ENCODE results near the gene SLC38A2.

SLC38A2 gene

DNA sequence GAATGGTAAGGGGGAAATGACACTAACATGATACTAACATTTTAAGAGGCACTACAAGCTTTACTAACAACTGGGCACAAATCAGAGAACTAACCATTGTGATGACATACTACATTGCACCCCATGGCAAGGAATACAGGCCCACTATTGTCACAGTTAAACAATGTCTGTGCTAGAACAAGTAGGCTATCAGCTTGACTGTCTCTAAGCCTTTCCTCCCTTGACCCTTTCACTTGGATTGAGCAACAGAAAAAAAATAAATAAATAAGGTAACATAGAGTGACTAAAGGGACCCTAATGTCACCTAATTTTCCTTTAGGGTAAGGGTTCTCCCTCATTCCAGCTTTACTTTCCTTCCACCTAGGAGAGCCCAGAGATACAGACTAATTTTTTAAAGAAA, 4.4 kb downstream of the SLC38A2 start:
- peak overlapping the region in 1 of 7 experiments; percentile 1 for H3K4me3 ChIP-seq (ENCODE audit: control insufficient read depth in 1 of 7, extremely low read depth in 1 of 7, insufficient read depth in 4 of 7, low read depth in 2 of 7, low read length in 6 of 7)
- POLR2A ChIA-PET = no interaction called here

DNA sequence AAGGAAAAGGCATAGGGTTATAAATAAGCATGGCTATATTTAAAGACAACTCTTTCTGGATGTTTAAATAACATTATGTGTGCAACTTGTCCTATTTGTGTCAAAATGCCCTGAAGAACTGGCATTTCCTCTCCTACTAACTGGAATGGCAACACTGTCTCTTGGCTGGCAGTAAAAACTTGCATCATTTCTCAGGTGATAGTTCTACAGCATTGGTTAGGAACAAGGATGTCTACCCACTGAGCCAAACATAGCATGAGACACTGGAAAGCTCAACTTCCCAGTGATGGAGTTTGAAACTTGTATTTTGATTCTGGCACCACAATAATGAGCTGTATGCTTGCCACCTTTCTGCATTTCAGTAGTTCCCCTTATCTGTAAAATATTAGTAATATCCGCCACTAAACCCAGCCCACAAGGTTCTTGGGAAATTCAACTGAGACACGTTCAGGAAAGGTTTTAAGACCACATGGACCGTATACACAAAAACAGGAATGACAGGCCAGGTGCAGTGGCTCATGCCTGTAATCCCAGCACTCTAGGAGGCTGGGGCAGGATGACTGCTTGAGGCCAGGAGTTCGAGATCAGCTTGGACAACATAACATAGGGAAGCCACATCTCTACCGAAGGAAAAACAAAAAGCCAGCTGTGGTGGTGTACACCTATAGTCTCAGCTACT, 5.1 kb downstream of the SLC38A2 start:
- H3K27ac ChIP-seq (ENCODE audit: insufficient read depth in 1 of 2, low read depth in 1 of 2, low read length in 2 of 2, poor library complexity in 1 of 2, severe bottlenecking in 2 of 2) = peak overlapping the region in 1 of 2 experiments; percentile 96
- H3K9me3 ChIP-seq (ENCODE audit: control extremely low read depth in 1 of 5, control insufficient read depth in 4 of 5, insufficient read depth in 2 of 5, low read depth in 1 of 5, low read length in 4 of 5) = no peaks in the 10 kb centered on the region
- no peaks in the 10 kb centered on the region for H3K27me3 ChIP-seq (replicated peaks in 2 of 5; ENCODE audit: control insufficient read depth in 4 of 5, insufficient read depth in 5 of 5, low read length in 4 of 5)
- DNase-seq = no peak
- H3K4me1 ChIP-seq (ENCODE audit: control extremely low read depth in 1 of 4, control insufficient read depth in 4 of 4, insufficient read depth in 4 of 4, low read length in 3 of 4) = peaks cover 25 to 44% (median 28%) of the 10 kb centered on the region in 4 experiments
- WGBS (ENCODE audit: insufficient coverage) = 51% methylated on average over 3 of the region's 5 CpGs
- H3K36me3 ChIP-seq (ENCODE audit: control insufficient read depth in 4 of 4, insufficient read depth in 4 of 4, low read length in 3 of 4) = peaks cover 38 to 87% (median 61%) of the 10 kb centered on the region in 4 experiments
- ChIA-PET POLR2A (no interaction called here), CTCF (interaction anchor here (0.7 to 1.4 kb wide), 6 partner anchors 16 to 376 kb away, joined by 3 to 4 read pairs (median 3); no protein-coding TSS in a partner anchor)
- H3K4me3 ChIP-seq (ENCODE audit: control insufficient read depth in 1 of 7, extremely low read depth in 1 of 7, insufficient read depth in 4 of 7, low read depth in 2 of 7, low read length in 6 of 7) = peak overlapping the region in 1 of 7 experiments; percentile 7

More for the DNA sequence above, 4.4 kb downstream of the SLC38A2 start:
- Histone ChIP-seq H3K9me3 (ENCODE audit: control extremely low read depth in 1 of 5, control insufficient read depth in 4 of 5, insufficient read depth in 2 of 5, low read depth in 1 of 5, low read length in 4 of 5) (no peaks in the 10 kb centered on the region), H3K27ac (ENCODE audit: insufficient read depth in 1 of 2, low read depth in 1 of 2, low read length in 2 of 2, poor library complexity in 1 of 2, severe bottlenecking in 2 of 2) (peak overlapping the region in 1 of 2 experiments; percentile 96), H3K27me3 (replicated peaks in 2 of 5; ENCODE audit: control insufficient read depth in 4 of 5, insufficient read depth in 5 of 5, low read length in 4 of 5) (no peaks in the 10 kb centered on the region), H3K36me3 (ENCODE audit: control insufficient read depth in 4 of 4, insufficient read depth in 4 of 4, low read length in 3 of 4) (peaks cover 34 to 80% (median 55%) of the 10 kb centered on the region in 4 experiments), H3K4me1 (ENCODE audit: control extremely low read depth in 1 of 4, control insufficient read depth in 4 of 4, insufficient read depth in 4 of 4, low read length in 3 of 4) (peaks cover 28 to 47% (median 28%) of the 10 kb centered on the region in 4 experiments)
- DNase-seq = no peak
- CTCF ChIA-PET = interaction anchor here (0.7 to 1.4 kb wide), 5 partner anchors 16 to 377 kb away, joined by 3 read pairs; no protein-coding TSS in a partner anchor

DNA sequence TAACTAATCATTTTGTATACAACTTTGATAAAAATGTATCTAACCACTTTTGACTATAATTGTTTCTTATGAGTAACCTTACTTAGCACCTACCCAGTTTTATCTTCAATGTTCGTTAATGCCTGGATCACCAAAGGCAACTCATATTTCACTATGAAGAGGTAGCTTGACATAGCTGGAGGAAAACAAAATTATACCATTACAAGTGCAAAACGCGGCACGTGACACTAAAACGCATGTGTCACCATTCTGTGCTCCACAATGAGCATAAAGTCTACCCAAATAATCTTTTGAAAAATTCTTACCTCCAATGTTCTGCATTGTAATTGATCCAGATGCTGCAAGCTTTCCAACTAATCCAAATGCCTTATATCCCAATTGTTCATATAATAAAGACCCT, 5.8 kb downstream of the SLC38A2 start:
- ChIA-PET CTCF (interaction anchor here (1.0 to 1.4 kb wide), 2 partner anchors 241 to 307 kb away, joined by 4 to 5 read pairs; no protein-coding TSS in a partner anchor), POLR2A (interaction anchor here (1.5 kb wide), 1 partner anchor 10 kb away, joined by 4 read pairs; no protein-coding TSS in a partner anchor)
- no peaks in the 10 kb centered on the region for H3K9me3 ChIP-seq (ENCODE audit: control extremely low read depth in 1 of 5, control insufficient read depth in 4 of 5, insufficient read depth in 2 of 5, low read depth in 1 of 5, low read length in 4 of 5)
- H3K27me3 ChIP-seq (replicated peaks in 2 of 5; ENCODE audit: control insufficient read depth in 4 of 5, insufficient read depth in 5 of 5, low read length in 4 of 5) = no peaks in the 10 kb centered on the region
- peak overlapping the region in 1 of 2 experiments; percentile 20 for H3K27ac ChIP-seq (ENCODE audit: insufficient read depth in 1 of 2, low read depth in 1 of 2, low read length in 2 of 2, poor library complexity in 1 of 2, severe bottlenecking in 2 of 2)
- peaks cover 41 to 94% (median 66%) of the 10 kb centered on the region in 4 experiments for H3K36me3 ChIP-seq (ENCODE audit: control insufficient read depth in 4 of 4, insufficient read depth in 4 of 4, low read length in 3 of 4)
- DNase-seq = no peak
- H3K4me3 ChIP-seq (ENCODE audit: control insufficient read depth in 1 of 7, extremely low read depth in 1 of 7, insufficient read depth in 4 of 7, low read depth in 2 of 7, low read length in 6 of 7) = no peak overlapping the region
- WGBS (ENCODE audit: insufficient coverage) = 100% methylated on average over 1 of the region's 5 CpGs
- H3K4me1 ChIP-seq (ENCODE audit: control extremely low read depth in 1 of 4, control insufficient read depth in 4 of 4, insufficient read depth in 4 of 4, low read length in 3 of 4) = peaks cover 25 to 44% (median 28%) of the 10 kb centered on the region in 4 experiments

DNA sequence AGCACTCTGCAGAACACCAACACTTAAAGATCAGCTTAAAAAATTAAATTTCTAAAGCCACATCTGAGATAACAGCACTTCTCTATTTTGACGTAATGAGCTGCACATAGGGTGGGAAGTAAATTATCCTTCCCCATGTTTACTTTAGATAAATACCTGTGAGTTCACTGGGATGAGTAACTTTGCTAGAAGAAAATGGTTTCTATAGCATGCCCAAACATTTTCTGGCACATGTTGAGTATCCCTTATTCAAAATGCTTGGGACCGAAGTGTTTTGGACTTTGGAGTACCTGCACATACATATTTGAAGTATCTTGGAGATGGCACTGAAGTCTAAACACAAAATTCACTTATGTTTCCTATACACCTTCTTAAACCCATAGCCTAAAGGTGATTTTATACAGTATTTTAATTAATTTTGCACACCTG, 6.6 kb downstream of the SLC38A2 start:
- no peaks in the 10 kb centered on the region for H3K9me3 ChIP-seq (ENCODE audit: control extremely low read depth in 1 of 5, control insufficient read depth in 4 of 5, insufficient read depth in 2 of 5, low read depth in 1 of 5, low read length in 4 of 5)
- peaks cover 41 to 100% (median 72%) of the 10 kb centered on the region in 4 experiments for H3K36me3 ChIP-seq (ENCODE audit: control insufficient read depth in 4 of 4, insufficient read depth in 4 of 4, low read length in 3 of 4)
- peak overlapping the region in 1 of 2 experiments; percentile 19 for H3K27ac ChIP-seq (ENCODE audit: insufficient read depth in 1 of 2, low read depth in 1 of 2, low read length in 2 of 2, poor library complexity in 1 of 2, severe bottlenecking in 2 of 2)
- DNase-seq = no peak
- no peaks in the 10 kb centered on the region for H3K27me3 ChIP-seq (replicated peaks in 2 of 5; ENCODE audit: control insufficient read depth in 4 of 5, insufficient read depth in 5 of 5, low read length in 4 of 5)
- ChIA-PET CTCF (interaction anchor here (1.0 kb wide), 1 partner anchor 308 kb away, joined by 5 read pairs; no protein-coding TSS in a partner anchor), POLR2A (interaction anchor here (0.6 to 1.5 kb wide), 2 partner anchors 9 to 94 kb away, joined by 4 to 5 read pairs; no protein-coding TSS in a partner anchor)
- peaks cover 25 to 45% (median 28%) of the 10 kb centered on the region in 4 experiments for H3K4me1 ChIP-seq (ENCODE audit: control extremely low read depth in 1 of 4, control insufficient read depth in 4 of 4, insufficient read depth in 4 of 4, low read length in 3 of 4)
- 100% methylated on average over 1 of the region's 2 CpGs for WGBS (ENCODE audit: insufficient coverage)
- no peak overlapping the region for H3K4me3 ChIP-seq (ENCODE audit: control insufficient read depth in 1 of 7, extremely low read depth in 1 of 7, insufficient read depth in 4 of 7, low read depth in 2 of 7, low read length in 6 of 7)

DNA sequence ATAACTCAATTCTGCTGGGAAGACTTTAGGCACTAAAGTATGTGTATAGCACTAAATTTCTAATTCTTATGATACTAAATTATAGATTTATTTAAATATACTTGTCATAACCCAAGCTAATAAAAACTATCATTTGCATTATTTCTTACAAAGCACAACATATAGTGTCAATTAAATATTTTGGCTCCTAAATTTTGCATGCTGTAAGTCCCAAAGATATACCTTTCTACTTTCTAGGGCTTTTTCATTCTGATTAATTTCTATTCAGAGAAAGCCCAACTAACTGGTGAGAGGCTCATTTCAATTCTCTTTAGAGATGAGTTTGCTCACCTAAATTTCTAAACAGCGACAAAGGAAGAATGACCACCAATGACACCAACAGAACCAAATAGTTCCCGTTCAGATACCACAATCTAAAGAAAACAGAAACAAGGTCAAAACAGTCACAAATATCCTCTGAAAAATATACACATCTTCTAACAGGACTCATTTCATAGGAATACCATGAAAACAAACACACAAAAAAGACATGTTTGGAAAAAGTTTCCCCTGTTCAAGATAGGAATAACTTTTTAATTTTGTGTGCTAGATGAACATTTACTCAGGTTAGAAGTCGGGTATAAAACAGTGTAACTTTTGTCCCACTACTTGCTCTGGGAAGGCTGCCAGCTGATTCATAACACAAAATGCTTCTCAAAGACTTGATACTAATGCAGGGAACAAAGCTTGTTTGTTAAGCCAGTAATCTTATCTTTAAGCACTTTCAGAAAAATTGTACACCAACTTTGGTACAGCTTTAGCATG, 7.6 kb downstream of the SLC38A2 start:
- CTCF ChIA-PET = interaction anchor here (1.1 to 2.2 kb wide), 2 partner anchors 11 to 12 kb away, joined by 3 to 8 read pairs; no protein-coding TSS in a partner anchor
- DNase-seq = no peak
- peak overlapping the region in 1 of 2 experiments; percentile 19 for H3K27ac ChIP-seq (ENCODE audit: insufficient read depth in 1 of 2, low read depth in 1 of 2, low read length in 2 of 2, poor library complexity in 1 of 2, severe bottlenecking in 2 of 2)
- H3K4me3 ChIP-seq (ENCODE audit: control insufficient read depth in 1 of 7, extremely low read depth in 1 of 7, insufficient read depth in 4 of 7, low read depth in 2 of 7, low read length in 6 of 7) = no peak overlapping the region
- no peaks in the 10 kb centered on the region for H3K27me3 ChIP-seq (replicated peaks in 2 of 5; ENCODE audit: control insufficient read depth in 4 of 5, insufficient read depth in 5 of 5, low read length in 4 of 5)
- WGBS (ENCODE audit: insufficient coverage) = 100% methylated on average over 2 of the region's 3 CpGs
- H3K36me3 ChIP-seq (ENCODE audit: control insufficient read depth in 4 of 4, insufficient read depth in 4 of 4, low read length in 3 of 4) = peaks cover 43 to 100% (median 75%) of the 10 kb centered on the region in 4 experiments
- H3K4me1 ChIP-seq (ENCODE audit: control extremely low read depth in 1 of 4, control insufficient read depth in 4 of 4, insufficient read depth in 4 of 4, low read length in 3 of 4) = peaks cover 18 to 38% (median 21%) of the 10 kb centered on the region in 4 experiments
- POLR2A ChIA-PET = interaction anchor here (0.6 to 1.5 kb wide), 2 partner anchors 8 to 95 kb away, joined by 4 to 5 read pairs; no protein-coding TSS in a partner anchor
- no peaks in the 10 kb centered on the region for H3K9me3 ChIP-seq (ENCODE audit: control extremely low read depth in 1 of 5, control insufficient read depth in 4 of 5, insufficient read depth in 2 of 5, low read depth in 1 of 5, low read length in 4 of 5)

DNA sequence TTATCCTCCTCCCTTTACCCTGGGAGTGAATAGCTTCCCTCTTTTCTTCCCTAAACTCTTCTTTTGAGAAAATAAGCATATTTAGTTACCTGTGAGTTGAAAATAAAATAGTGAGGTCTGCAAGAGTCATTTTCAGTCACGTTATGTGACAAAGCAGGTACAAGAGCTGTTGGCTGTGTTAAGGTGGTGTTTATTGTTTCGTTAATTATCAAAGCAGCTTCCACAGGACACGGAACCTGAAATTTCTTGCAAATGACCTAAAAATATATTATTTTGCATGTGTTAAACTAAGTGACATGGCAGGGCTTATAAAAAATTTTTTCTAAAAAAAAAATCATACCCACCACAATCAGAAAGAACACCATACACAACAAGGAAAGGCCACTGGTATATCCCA, 8.3 kb downstream of the SLC38A2 start:
- no peak overlapping the region for H3K27ac ChIP-seq (ENCODE audit: insufficient read depth in 1 of 2, low read depth in 1 of 2, low read length in 2 of 2, poor library complexity in 1 of 2, severe bottlenecking in 2 of 2)

More for the DNA sequence above, 8.3 kb downstream of the SLC38A2 start:
- no peaks in the 10 kb centered on the region for H3K9me3 ChIP-seq (ENCODE audit: control extremely low read depth in 1 of 5, control insufficient read depth in 4 of 5, insufficient read depth in 2 of 5, low read depth in 1 of 5, low read length in 4 of 5)
- peaks cover 11 to 31% (median 14%) of the 10 kb centered on the region in 4 experiments for H3K4me1 ChIP-seq (ENCODE audit: control extremely low read depth in 1 of 4, control insufficient read depth in 4 of 4, insufficient read depth in 4 of 4, low read length in 3 of 4)
- H3K36me3 ChIP-seq (ENCODE audit: control insufficient read depth in 4 of 4, insufficient read depth in 4 of 4, low read length in 3 of 4) = peaks cover 45 to 100% (median 78%) of the 10 kb centered on the region in 4 experiments
- 84% methylated on average over 2 of the region's 3 CpGs for WGBS (ENCODE audit: insufficient coverage)
- no peak for DNase-seq
- ChIA-PET CTCF (interaction anchor here (1.1 to 2.2 kb wide), 2 partner anchors 10 to 12 kb away, joined by 3 to 8 read pairs; no protein-coding TSS in a partner anchor), POLR2A (no interaction called here)
- H3K27me3 ChIP-seq (replicated peaks in 2 of 5; ENCODE audit: control insufficient read depth in 4 of 5, insufficient read depth in 5 of 5, low read length in 4 of 5) = no peaks in the 10 kb centered on the region
- no peak overlapping the region for H3K4me3 ChIP-seq (ENCODE audit: control insufficient read depth in 1 of 7, extremely low read depth in 1 of 7, insufficient read depth in 4 of 7, low read depth in 2 of 7, low read length in 6 of 7)

Measured in common myeloid progenitor, CD34-positive (primary cell).